GM18511 (cell line): ENCODE data around the gene HOXA11.

ENCODE experiments used
- ATAC-seq: cut with Tn5 transposase; IDR thresholded peaks from one replicate; pipeline ENCODE4 v1.9.1; 2021; ENCODE audit warnings: mild to moderate bottlenecking, moderate library complexity; ENCODE audit not compliant: unreplicated experiment

The HOXA11 gene

DNA sequence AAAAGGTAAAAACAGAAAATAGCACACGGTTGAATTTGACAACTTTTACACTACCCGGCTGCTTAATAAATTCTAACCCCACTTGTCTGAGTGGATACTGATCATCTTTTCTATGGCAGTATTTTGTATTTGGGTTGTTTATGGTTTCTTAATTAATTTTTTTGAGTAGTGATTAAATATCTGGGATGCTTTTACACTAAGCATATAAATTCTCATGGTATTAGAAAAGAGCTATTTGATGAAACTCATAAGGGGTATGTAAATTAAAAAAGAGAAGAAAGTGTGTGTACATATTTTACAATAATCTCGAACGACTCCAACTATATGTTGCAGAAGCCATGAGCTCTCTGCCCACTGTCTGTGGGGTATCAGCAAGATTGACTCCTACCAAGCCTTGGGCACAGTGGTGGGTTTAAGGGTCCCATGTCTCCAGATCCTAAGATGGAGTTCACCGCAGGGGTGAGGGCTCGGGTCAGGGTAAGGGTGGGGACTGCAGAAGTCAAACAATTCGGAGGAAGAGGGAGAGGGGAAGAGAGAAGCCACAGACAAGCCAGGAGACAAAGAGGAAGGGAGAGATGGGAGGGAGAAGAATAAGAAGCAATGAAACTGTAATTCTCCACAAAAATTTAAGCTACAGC is 22.4 kb upstream of the HOXA11 start:
- ATAC-seq, result no peak

DNA sequence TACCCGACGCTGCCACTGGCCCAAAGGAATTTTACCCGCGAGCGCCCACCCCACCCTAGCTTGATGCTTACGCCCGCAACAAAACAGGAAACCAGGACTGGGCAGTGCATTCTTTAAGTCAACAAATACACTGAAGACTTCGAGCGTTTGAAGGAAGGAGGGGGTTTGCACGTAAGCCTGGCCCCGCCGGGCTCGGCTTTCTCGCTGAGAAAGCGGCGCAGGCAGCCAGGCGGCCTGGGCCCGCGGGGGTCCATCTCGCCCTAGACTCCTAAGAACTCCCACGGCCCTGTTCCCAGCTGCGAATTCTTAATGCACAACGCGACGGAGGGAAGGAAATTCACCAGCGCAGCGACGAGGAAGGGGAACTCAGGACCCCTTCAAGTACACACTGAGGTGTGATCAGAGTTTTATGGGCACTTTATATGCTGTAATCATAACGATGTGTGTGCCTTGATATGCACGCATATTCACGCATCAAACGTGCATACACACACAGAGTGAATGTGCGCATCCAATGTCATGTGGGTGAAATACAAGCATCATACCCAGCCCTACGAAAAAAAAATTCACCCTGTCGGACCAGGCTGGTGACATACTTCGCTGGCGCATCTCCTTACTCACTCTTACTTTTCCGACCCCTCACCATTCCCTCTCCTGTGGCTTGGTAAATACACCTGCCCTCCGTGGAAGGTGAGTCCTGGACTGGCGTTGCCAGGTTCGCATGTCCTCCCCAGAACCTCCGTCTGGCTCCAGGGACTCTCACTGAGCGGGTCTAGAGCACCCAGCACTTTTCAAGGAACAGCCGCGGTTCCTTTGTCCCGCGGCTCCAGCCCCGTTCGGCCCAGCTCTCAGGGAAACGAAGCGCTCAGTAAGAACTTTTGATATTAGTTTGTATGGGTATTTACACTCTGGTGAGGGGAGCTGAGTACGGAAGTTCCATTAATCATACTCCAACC is 20.6 kb upstream of the HOXA11 start:
- ATAC-seq, result no peak

DNA sequence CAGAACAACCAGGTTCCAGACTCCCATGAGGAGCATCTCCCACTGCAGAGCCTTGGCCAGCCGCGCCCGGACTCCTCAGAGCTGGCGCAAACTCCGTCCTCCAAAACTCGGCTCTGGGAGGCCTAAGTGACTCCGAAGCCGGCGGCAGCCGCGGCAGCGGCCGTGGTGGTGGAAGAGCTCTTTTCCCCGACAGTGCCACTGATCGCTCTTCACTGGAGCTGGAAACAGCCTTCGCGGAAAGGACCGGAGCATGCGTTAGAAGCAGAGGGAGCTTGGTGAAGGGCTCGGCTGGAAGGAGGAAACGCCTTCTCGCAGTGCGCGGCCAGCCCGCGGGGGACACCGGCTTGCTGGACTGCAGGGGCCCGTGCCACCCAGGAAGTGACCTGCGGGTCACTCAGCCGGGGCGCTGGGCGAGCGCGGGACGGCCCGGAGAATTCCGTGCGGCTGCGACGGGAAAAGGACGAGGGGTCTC is 19.9 kb upstream of the HOXA11 start:
- no peak for ATAC-seq

- no peak for ATAC-seq
These were observed 19.0 kb upstream of the HOXA11 start for GRCh38 chr7:27203964-27204594.

DNA sequence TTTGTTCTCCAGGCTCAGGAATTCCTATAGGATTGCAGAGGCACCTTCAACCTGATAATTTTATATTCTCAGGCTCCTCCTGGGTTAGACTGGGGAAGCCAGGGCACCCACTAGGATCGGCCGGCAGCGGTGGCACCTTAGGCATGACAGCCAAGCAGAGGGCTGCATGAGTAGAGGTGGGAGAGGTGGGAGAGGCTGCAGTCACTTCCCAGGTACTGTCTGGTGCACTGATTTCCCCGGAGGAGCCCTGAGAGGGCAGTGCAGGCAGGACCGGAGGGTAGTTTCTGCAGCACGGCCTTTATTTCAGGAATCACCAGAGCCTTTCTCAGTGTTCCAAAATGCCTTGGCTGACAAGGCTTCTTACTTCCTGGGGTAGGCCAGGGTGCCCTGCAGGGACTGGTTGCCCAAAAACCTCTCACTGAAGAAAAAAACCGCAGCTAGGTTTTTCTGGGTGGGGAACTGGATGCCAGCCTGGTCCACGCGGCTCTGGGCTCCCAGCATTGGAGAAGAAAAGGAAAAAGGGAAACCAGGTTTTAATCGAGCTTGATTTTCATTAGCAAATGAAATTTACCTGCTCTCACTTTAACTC is 18.4 kb upstream of the HOXA11 start:
- ATAC-seq, result no peak

- ATAC-seq, result no peak
These were observed 17.8 kb upstream of the HOXA11 start for GRCh38 chr7:27202862-27203134.

- no peak for ATAC-seq
These were observed 17.2 kb upstream of the HOXA11 start for GRCh38 chr7:27202018-27202861.

GRCh38 chr7:27201580-27202017 is 16.6 kb upstream of the HOXA11 start:
- ATAC-seq, result no peak

DNA sequence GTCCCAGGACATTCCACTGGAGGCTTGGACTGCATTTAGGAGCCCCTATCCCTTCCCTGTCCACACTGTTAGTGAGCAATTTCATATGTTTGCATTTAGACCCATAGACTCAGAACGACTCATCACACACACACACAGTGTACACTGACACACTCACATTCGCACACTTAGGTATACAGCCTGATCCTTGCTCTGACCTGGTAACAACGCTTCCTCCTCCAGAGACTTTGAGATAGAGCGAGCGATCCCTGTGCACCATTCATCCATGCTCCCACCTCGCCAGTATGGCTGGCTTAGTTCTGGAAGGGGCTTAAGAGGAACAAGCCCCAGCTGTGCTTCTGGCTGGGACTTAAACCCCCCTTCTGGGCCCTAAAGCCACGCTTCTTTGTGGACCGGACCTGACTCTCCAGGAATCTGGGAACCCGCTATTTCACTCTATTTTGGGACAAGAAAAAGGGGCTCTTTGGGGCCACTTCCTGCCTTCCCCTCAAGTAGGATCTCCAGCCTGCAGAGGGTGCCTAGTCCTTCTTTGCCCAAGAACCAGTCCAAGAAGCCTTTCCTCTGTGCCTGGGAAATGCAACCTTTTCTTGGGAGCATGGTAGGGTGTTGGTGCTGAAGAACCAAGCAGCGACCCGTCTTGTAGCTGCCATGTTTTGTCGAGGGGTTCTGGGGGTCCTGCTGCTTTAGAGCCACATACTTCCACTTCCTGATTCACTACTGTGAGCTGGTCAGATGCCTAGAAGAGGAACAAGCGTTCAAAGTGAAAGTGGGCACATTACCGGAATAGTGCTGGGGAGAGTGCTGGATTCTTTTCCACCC is 15.9 kb upstream of the HOXA11 start:
- no peak for ATAC-seq

DNA sequence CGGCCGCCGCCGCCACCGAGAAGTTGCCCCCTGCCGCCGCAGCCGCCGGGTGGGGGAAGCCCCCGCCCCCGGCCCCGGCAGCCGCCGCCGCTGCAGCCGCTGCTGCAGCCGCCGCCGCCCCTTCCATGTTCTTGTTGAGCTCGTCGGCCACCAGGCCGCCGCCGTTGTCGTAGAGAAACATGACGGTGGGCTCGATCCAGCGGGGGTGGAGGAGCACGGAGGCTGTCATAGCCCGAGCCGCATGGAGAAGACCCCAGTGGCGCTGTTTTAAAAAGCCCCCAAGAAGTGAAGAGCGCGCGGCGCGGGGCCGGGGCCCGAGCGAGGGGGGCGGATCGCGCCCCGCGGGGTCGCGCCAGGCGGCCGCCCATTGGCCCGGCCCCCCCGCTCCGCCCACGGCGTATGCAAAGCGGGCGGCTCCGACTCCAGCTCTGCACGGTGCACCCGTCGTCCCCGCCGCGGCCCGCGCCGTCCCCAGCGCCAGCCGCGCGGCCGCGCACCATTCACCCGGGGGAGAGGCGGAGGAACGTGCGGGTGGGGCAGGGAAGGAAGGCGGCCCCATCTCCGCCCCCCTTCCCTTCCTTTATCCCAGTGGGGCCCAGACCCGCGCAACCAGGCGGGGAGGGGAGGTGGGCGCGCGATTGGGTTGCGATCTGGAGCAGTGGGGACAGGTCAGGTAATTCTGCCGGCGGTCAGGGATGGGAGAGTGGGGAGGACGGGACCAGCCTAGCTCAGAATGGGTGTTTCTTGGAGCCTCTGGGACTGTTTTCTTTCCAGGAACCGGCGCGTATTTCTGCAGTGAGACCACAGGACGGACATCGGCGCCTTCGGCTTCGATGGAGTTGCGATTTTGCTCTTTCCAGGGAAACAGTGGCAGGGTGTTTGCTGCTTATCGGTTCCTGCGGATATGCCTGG is 15.1 kb upstream of the HOXA11 start, which contains the start of gene HOXA13:
TSS of gene HOXA13 (minus strand) at position 243 of the 912 bp plus-strand sequence. CDS start at position 229, 14 bp downstream.
- ATAC-seq, result peak; percentile 50

DNA sequence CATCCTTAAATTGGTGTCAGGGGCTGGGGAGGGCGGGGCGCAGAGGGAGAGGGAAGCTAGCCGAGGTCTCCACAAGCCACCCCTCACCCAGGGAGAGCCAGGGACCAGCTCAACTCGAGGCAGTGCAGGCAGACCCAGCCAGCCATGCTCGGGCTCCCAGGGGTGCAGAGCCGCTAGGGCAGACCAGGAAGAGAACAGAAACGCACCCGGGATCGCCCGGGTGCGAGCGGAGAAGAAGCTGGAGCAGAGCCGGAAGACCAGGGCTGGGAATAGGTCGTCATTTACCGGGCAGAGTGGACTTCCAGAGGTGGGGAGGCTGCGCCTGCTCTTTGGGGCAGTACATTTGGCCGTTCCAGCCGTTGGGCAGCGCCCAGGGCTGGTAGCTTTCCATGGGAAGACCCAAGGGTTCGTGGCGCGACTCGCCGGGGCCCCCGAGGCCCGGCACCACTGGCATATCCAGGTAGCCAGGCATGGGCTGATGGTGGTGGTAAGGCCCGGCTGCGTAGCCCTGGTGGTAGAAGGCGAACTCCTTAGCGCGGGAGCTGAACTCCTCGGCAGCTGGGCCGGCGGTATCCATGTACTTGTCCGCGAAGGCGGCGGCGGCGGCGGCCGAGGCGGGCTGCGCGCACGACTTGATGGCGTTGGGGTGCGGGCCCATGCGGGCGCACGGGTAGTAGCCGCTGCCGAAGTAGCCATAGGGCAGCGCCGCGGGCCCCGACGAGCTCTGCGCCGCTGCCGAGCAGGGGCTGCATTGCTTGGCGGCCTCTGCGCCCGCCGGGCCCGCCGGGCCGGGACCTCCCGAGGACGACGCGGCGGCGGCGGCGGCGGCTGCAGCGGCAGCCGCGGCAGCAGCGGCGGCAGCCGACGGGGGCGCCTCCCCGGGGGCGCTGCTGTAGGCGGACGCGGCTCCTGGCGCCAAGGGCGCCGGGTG is 14.1 kb upstream of the HOXA11 start:
- no peak for ATAC-seq

GRCh38 chr7:27198138-27198841 is 13.3 kb upstream of the HOXA11 start:
- no peak for ATAC-seq

DNA sequence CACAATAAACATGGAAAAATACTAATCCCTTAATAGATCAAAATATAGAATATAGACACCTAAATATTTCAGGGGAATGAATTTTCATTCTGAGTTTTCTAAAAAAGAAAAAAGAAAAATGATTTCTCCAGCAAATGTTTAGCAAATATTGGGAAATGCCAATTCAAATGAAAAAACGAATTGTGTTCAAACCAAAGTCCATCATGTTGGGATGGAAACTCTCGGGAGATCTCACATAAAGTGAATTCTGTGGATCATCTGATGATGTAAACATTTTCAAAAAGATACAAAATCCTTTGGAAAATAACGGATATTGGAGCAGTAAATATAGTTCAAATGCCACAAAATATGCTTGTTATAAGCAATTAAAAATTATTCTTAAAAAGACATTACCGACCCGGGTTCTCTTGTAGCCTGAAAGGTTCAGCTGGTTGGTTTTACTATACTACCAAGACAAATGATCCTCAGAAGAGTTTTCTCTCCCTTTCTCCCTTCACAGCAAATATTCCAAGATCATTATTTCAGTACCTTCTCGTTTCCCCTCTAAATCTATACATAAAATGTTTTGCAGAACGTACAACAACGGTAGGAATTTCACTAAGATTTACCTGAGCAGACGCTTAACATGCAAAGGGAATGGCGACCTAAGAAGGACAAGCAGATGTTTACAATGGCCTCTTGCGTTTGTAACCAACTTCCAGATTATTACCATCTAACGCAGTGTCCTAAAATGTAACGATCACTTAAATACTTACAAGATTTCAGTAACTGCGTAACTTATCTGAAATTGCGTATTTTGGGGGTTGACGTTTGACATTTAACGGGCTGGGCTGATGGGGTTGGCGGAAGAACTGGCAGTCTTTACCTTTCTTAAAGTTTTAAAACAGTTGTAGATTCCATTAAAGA is 12.4 kb upstream of the HOXA11 start:
- no peak for ATAC-seq

DNA sequence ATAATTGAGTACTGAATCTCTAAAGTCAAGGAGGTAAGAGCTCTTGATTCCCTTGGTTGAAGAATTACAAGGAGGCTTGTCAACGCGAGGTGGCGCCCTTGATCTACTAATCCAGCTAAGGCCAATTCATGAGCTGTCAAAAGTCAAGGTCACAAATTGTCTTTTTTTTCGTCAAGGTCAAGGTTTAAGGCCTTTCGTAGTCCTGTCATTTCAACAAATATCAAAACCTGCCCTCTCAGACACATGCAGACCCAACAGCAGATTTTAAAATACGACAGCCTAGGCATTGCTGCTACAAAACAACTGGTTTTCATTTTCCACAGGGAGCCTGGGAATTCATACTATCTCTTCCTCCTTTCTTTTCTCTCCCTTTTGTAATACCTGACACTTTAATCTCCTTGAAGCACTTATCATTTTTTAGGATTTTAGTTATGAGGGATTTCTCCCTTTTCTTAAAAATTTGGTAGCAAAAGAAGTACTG is 11.3 kb upstream of the HOXA11 start:
- no peak for ATAC-seq

GRCh38 chr7:27194686-27195379 is 9.8 kb upstream of the HOXA11 start:
- ATAC-seq, result no peak
